GM21423 (cell line): ENCODE results near the gene UQCC2.

Source experiments
- ATAC-seq: cut with Tn5 transposase; IDR thresholded peaks from one replicate; pipeline ENCODE4 v1.9.1; 2021; ENCODE audit warnings: mild to moderate bottlenecking, moderate library complexity; ENCODE audit not compliant: unreplicated experiment

Gene UQCC2

DNA sequence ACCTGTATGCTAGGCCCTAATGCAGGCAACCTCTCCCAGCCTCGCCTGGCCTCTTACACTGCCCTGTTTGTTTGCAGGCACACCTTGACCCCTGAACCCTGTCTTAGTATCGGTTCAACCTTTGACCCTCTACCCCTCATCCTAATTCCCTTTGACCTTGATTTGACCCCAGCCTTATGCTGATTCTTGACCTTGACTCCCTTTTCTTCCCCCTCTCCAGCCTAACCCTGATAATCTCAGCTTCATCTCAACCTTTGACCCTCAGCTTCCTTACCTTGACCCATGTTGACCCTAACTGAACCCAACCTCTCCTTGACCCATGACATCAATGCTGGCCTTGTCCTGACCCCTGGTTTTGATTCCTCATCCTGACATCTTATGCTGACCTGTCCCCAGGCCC is 33.8 kb downstream of the UQCC2 start:
- ATAC-seq = no peak

- ATAC-seq = no peak
Measured at GRCh38 chr6:33677143-33677660, 34.3 kb downstream of the UQCC2 start.

- no peak for ATAC-seq
Measured at GRCh38 chr6:33676416-33677142, 34.9 kb downstream of the UQCC2 start.

DNA sequence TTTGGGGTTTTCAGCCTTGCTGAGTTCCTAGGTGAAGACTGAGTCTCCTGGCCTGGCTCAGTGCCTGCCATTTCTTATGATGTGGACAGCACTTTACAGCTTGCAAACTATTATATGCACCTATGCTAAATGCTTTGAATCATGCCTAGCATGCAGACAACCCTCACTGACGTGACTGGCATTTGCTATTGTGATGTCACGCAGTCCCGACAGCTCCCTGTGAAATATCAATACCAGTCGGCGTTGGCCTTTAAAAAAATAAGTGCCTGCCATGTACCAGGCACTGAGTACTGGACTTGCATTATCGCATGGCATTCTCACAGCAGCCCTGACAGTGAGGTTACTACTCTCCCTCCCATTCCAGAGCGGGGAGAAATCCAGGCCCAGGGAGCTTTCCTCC is 35.5 kb downstream of the UQCC2 start:
- no peak for ATAC-seq

DNA sequence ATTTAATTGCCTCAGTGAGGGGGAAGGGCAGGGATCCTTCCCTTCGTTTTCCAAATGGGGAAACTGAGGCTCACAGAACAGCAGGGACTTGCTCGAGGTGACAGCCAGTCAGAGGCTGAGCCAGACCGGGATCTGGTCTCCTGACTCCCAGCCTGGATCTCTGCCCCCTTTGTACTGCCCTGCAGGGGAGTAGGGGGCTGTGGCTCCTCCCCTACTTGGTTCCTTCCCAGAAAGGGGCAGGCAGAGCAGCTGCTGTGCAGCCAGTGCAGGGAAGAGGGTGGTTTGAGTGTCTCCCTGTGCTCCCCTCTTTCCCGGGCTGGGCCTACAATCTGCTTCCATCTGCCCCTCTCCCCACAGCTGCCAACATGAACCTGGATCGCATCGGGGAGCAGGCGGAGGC is 37.6 kb downstream of the UQCC2 start:
- ATAC-seq = no peak

- no peak for ATAC-seq
Measured at GRCh38 chr6:33672808-33673207, 38.7 kb downstream of the UQCC2 start.

GRCh38 chr6:33671744-33672072 is 39.8 kb downstream of the UQCC2 start:
- no peak for ATAC-seq

DNA sequence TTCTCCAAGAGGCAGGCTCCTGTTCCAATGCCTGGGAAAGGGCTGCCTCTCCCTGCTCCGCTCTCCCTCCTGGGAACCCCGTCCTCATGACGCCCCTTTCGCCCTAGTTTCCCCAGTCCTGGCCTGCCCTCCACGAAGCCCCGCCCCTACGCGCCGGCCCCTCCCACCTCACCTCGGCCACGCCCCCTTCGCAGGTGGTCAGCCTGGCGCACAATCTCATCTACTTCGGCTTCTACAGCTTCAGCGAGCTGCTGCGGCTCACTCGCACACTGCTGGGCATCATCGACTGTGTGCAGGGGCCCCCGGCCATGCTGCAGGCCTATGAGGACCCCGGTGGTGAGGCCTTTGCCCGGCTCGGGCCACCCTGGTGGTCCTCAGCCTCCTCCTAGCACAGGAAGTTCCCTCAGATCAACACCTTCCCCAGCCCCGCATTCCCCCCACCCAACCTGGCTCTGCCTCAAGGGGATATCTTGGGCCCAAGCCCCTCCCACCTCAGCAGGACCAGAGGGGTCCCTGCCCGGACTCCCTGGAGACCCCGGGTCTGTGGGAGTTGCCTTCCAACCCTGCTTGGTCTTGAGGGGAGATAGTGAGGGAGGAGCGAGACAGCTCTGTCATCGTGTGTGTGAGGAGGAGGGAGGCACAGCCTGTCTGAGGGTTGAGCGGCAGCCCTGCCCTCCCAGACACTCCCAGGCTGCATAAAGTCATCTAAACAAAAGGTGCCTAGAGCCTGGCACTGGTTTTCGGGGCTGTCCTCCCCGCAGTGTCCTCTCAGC is 40.3 kb downstream of the UQCC2 start:
- ATAC-seq = no peak

DNA sequence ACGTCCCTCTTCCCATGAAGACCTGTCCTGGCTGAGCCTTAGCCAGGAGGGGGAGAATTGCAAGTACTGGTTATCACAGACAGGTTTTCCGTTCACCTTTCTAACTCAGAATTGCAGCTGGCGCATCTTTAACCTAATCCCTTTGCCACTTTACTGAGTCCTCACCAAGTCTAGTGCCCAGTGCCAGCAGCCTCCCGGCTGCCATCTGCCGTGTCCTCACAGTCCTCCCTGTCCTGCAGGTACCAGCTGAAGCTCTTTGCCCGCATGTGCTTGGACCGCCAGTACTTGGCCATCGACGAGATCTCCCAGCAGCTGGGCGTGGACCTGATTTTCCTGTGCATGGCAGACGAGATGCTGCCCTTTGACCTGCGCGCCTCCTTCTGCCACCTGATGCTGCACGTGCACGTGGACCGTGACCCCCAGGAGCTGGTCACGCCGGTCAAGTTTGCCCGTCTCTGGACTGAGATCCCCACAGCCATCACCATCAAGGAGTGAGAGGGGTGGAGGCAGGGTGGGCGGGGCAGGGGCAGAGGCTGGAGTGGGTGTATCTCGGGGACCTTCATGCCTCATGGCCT is 41.3 kb downstream of the UQCC2 start:
- ATAC-seq = no peak

- no peak for ATAC-seq
Measured at GRCh38 chr6:33668914-33669313, 42.6 kb downstream of the UQCC2 start.

GRCh38 chr6:33668328-33668727 is 43.2 kb downstream of the UQCC2 start:
- ATAC-seq = no peak

GRCh38 chr6:33667776-33668175 is 43.7 kb downstream of the UQCC2 start:
- ATAC-seq = no peak

DNA sequence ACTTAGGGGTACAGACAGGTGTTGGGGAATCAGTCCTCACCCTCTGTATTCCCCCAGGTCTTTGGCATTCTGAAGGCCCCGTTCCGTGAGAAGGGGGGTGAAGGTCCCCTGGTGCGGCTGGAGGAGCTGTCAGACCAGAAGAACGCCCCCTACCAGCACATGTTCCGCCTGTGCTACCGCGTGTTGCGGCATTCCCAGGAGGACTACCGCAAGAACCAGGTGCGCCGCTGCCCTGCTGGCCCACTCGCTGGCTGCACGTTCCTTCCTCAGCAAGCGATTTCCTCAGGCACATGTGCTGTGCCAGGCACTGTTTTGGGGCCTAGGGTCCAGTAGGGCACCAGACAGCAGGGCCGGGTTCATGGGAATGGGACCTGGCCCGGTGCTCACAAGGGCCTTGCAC is 44.4 kb downstream of the UQCC2 start:
- no peak for ATAC-seq

DNA sequence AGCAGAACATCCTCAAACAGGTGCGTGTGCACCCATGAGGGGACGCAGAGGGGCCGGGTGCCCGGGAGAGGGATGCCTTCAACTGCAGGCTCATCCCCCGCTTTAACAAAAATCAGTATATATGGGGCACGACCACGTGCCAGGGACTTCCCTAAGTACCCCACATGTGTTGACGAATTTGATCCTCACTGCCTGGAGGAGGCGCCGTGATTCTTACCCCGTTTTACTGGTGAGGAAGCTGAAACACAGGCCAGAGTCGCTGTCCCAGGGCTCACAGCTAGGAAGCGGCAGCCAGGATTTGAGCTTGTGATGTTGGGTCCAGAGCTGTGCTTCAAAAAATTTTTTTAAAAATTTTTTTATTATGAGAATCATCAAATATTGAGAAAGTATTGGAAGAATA is 45.5 kb downstream of the UQCC2 start:
- ATAC-seq = no peak

- ATAC-seq = no peak
Measured at GRCh38 chr6:33664506-33665057, 46.9 kb downstream of the UQCC2 start.

GRCh38 chr6:33663727-33664449 is 47.6 kb downstream of the UQCC2 start:
- ATAC-seq = no peak

GRCh38 chr6:33663028-33663427 is 48.5 kb downstream of the UQCC2 start:
- ATAC-seq = no peak

DNA sequence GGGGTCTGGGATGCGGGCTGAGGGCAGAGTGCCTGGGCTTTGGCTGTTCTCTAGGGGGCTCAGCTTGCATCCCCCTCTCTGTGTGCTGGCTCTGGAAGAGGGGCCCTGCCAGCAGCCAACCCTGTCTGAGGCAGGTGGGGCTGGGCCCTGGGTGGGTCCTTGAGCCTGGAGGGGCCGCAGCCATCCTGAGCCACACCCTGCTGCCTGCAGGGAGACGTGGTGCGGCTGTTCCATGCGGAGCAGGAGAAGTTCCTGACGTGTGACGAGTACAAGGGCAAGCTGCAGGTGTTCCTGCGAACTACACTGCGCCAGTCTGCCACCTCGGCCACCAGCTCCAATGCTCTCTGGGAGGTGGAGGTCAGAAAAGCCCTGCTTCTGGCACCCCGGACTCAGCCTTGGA is 49.2 kb downstream of the UQCC2 start:
- ATAC-seq = no peak

DNA sequence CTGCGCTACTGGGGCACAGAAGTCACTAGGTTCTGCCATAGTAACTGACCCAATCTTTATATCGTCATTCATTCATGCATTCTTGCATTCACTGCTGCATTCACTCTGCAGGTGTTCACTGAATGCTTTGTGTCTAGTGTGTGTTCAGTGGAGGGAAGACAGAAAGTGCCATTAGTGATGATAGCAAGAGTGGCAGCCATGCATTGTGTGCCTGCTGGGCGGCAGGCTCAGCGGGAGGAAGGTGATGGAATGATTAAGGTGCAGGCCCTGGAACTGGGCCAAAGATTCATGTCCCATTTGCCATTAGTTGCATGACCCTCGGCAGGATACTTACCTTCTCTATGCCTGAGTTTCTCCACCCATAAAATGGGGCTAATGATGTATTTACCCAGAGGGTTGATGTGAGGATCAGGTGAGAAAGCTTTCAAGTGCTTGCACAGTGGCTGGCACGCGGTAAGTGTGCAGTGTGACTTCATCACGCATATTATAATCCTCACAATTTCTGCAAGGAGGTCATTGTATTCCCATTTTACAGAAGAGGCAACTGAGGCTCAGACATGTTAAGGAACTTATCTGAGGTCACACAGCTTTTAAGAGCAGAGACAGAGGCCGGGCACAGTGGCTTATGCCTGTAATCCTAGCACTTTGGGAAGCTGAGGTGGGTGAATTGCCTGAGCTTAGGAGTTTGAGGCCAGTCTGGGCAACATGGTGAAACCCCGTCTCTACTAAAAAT is 50.2 kb downstream of the UQCC2 start:
- ATAC-seq = no peak

- ATAC-seq = no peak
Measured at GRCh38 chr6:33659986-33660385, 51.5 kb downstream of the UQCC2 start.
